A673 (cell line): ENCODE results near the gene CAMK1D. TPM values are rescaled to one million over a fixed set of nuclear protein-coding genes. Genes with fewer than 3 reads are reported as not detected.

ENCODE experiments used
- BruUV-seq: library from RNA; stranded (reverse); fragments of 400-500 nt; replicated peaks from 2 replicates; lab custom pipeline; 2021; lab: Mats Ljungman, UMichigan
- CTCF ChIA-PET: fragments of 300-600 bp; sonication (Branson Sonifier 250); formaldehyde crosslinking; loops from one replicate; lab custom pipeline; 2022; ENCODE audit warnings: antibody characterized with exemption; lab: Charles Lee
- POLR2A ChIA-PET: fragments of 300-600 bp; sonication (Branson Sonifier 250); formaldehyde crosslinking; loops from one replicate; lab custom pipeline; 2022; ENCODE audit warnings: antibody characterized with exemption; ENCODE audit not compliant: low non-redundant PET; lab: Charles Lee
- DNase-seq: peaks from one replicate; pipeline ENCODE4 v3.0.0-alpha.2; 2015; ENCODE audit warnings: low spot score
- H3K27ac ChIP-seq: fragments of 200-600 bp; sonication (generic); 2 replicates; pipeline ENCODE4 v1.5.1; 2016; ENCODE audit warnings: mixed run types, low read depth, mild to moderate bottlenecking, mixed read lengths, antibody characterized with exemption, low read length; ENCODE audit not compliant: poor library complexity, severe bottlenecking
- H3K27me3 ChIP-seq: fragments of 200-600 bp; sonication (generic); replicated peaks from 2 replicates; pipeline ENCODE4 v1.6.1; 2017; ENCODE audit warnings: mixed run types, low read depth, mild to moderate bottlenecking, mixed read lengths, antibody characterized with exemption, low read length; ENCODE audit not compliant: insufficient read depth, poor library complexity
- H3K36me3 ChIP-seq: fragments of 200-600 bp; sonication (generic); 2 replicates; pipeline ENCODE4 v1.6.1; 2016; ENCODE audit warnings: mixed run types, mild to moderate bottlenecking, mixed read lengths, antibody characterized with exemption, low read length; ENCODE audit not compliant: insufficient read depth, poor library complexity, severe bottlenecking
- H3K4me1 ChIP-seq: fragments of 200-600 bp; sonication (generic); 2 replicates; pipeline ENCODE4 v1.6.1; 2017; ENCODE audit warnings: mixed run types, mild to moderate bottlenecking, mixed read lengths, antibody characterized with exemption, low read length; ENCODE audit not compliant: insufficient read depth, poor library complexity, severe bottlenecking
- H3K4me3 ChIP-seq: fragments of 200-600 bp; sonication (generic); 2 replicates; pipeline ENCODE4 v1.5.1; 2016; ENCODE audit warnings: low read depth, mixed run types, mild to moderate bottlenecking, mixed read lengths, low read length; ENCODE audit not compliant: poor library complexity, severe bottlenecking
- H3K9me3 ChIP-seq: fragments of 200-600 bp; sonication (generic); 2 replicates; pipeline ENCODE4 v1.6.1; 2016; ENCODE audit warnings: mixed run types, low read depth, mild to moderate bottlenecking, mixed read lengths, antibody characterized with exemption, low read length; ENCODE audit not compliant: poor library complexity, severe bottlenecking
- EZH2 ChIP-seq: fragments of 200-600 bp; sonication (generic); IDR thresholded peaks from 2 replicates; pipeline ENCODE4 v1.6.1; 2017; ENCODE audit warnings: borderline replicate concordance, low read depth, mild to moderate bottlenecking, mixed read lengths, antibody characterized with exemption, low read length; ENCODE audit not compliant: poor library complexity, severe bottlenecking
- intact Hi-C: fragments of 100-400 bp; cut with micrococcal nuclease; formaldehyde crosslinking; loops from one replicate; pipeline ENCODE4 v1.10.0; 2022; ENCODE audit not compliant: unreplicated experiment
- total RNA-seq: library from RNA; stranded (reverse); gene quantifications from 2 replicates; pipeline ENCODE4 v1.2.3, GENCODE V29; 2021
- TF ChIP-seq, protein P1 (sequence below): fragments of 300-800, 200-600 bp; sonication (generic); conservative IDR thresholded peaks from 2 replicates; pipeline ENCODE4 v1.5.1; 2017; ENCODE audit warnings: low read depth, mild to moderate bottlenecking, antibody characterized with exemption, low read length, moderate library complexity, mixed read lengths

The CAMK1D gene
- total RNA-seq, 1 experiment from 2014 or later, result 23.7 TPM

DNA sequence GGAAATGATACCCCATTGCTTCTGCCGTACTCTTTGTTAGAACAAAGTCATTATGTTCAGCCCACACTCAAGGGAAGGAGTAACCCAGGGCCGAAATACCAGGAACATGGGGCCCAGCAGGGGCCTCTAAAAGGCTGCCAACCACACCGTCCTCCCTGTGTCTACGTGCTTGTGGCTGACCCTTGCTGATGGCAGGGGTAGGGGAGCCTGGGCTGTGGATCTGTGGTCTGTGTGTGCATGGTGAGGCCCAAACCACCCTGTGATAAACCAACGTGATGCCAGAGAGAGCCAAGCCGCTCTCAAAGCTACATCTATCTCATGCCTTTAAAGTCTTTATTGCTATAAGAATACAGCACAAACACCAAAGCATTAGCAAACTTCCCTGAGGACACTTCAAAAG is 493.0 kb downstream of the CAMK1D start:
- Histone ChIP-seq H3K27ac (no peak overlapping the region), H3K9me3 (no peaks in the 10 kb centered on the region), H3K36me3 (no peaks in the 10 kb centered on the region), H3K27me3 (no peaks in the 10 kb centered on the region), H3K4me3 (no peak overlapping the region), H3K4me1 (peaks cover 11% of the 10 kb centered on the region)
- POLR2A ChIA-PET, result interaction anchor here (0.6 kb wide), 1 partner anchor 350 kb away, joined by 3 read pairs; no protein-coding TSS in a partner anchor
- no TSS peak for BruUV-seq
- TF ChIP-seq, protein P1, sequence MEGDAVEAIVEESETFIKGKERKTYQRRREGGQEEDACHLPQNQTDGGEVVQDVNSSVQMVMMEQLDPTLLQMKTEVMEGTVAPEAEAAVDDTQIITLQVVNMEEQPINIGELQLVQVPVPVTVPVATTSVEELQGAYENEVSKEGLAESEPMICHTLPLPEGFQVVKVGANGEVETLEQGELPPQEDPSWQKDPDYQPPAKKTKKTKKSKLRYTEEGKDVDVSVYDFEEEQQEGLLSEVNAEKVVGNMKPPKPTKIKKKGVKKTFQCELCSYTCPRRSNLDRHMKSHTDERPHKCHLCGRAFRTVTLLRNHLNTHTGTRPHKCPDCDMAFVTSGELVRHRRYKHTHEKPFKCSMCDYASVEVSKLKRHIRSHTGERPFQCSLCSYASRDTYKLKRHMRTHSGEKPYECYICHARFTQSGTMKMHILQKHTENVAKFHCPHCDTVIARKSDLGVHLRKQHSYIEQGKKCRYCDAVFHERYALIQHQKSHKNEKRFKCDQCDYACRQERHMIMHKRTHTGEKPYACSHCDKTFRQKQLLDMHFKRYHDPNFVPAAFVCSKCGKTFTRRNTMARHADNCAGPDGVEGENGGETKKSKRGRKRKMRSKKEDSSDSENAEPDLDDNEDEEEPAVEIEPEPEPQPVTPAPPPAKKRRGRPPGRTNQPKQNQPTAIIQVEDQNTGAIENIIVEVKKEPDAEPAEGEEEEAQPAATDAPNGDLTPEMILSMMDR, result no peak
- no peak for TF ChIP-seq EZH2
- no peak for DNase-seq
- intact Hi-C loops, result no loop called here
- CTCF ChIA-PET, result interaction anchor here (0.6 kb wide), 1 partner anchor 193 kb away, joined by 11 read pairs; no protein-coding TSS in a partner anchor

DNA sequence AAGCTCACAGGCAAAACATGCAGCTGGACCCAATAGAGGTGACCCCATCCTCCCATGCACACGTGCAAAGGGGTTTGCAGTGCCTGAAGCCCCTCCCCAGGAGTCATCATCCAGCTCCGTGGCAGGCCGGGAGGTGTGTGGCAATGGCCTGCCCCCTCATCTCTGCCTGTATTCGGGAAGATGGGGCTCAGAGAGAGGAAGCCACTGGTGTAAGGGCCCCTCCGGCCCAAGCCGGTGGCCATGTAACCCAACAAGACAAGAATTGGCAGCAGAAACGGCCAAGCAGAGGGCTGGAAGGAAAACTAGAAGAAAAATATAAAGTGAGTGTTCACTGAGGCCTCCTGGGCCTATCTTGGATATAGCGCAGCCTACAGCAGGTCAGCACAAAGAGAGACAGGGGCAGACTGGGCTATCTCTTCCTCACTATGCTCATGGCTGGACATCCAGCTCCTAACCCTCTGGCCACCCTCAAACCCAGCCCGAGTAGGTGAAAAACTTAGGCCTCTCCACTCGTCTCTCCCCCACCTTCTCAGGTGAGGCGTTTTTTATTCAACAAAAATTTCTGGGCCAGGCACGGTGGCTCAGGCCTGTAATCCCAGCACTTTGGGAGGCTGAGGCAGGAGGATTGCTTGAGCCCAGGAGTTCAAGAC is 494.1 kb downstream of the CAMK1D start:
- intact Hi-C loops, result no loop called here
- no peaks in the 10 kb centered on the region for H3K9me3 ChIP-seq
- H3K27ac ChIP-seq, result no peak overlapping the region
- TF ChIP-seq, protein P1, result no peak
- TF ChIP-seq EZH2, result no peak
- peaks cover 11% of the 10 kb centered on the region for H3K4me1 ChIP-seq
- POLR2A ChIA-PET, result no interaction called here
- H3K4me3 ChIP-seq, result no peak overlapping the region
- no TSS peak for BruUV-seq
- CTCF ChIA-PET, result no interaction called here
- H3K27me3 ChIP-seq, result no peaks in the 10 kb centered on the region
- no peak for DNase-seq
- H3K36me3 ChIP-seq, result no peaks in the 10 kb centered on the region

DNA sequence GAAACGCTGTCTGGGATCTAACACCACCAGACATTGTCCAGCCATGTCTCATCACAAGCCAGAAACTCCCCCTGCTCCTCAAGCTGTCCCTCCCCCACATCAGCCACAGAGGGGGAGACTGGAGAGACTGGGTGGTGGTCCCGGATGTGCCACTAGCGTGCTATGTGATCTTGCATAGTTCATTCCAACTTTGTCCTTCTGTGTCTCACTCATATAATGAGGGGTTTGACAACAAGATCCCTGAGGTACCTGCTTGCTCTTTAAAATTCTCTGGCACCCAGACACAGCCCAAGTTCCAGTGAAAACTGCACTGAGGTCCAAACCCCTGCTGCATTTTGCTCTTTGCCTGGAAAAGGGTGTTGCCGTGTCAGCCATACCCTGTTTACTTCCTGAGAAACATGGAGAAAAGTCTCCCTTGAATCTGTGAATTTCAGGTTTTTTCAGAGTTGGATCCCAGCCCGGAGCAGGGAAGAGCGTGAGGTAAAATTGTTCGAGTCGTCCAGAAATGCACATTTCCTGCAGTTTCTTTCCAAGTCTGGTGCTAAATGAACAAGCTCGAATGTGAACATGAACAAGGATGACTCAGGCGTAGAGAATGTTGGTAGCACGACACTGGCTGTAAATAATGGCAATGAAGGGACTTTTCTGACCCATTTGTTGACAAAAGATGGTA is 495.6 kb downstream of the CAMK1D start:
- TF ChIP-seq, protein P1, result no peak
- TF ChIP-seq EZH2, result no peak
- ChIA-PET CTCF (no interaction called here), POLR2A (no interaction called here)
- Histone ChIP-seq H3K4me3 (no peak overlapping the region), H3K4me1 (peaks cover 10% of the 10 kb centered on the region), H3K27ac (peak overlapping the region; percentile 44), H3K36me3 (no peaks in the 10 kb centered on the region), H3K9me3 (no peaks in the 10 kb centered on the region), H3K27me3 (no peaks in the 10 kb centered on the region)
- intact Hi-C loops, result no loop called here
- peak; percentile 69 for DNase-seq
- BruUV-seq, result no TSS peak
